Skeletal muscle cell (primary cell): Measurements from ENCODE around the gene ADIPOQ.
"Not testable (repeated sequence)": the region's sequence is repeated elsewhere in the genome, so short reads cannot be mapped to it uniquely, and the experiment has no call there.

ENCODE experiments used
- DNase-seq: peaks from one replicate; pipeline ENCODE4 v3.0.0-alpha.2; 2010; ENCODE audit warnings: low read depth
- H3K4me3 ChIP-seq: 2 replicates; pipeline ENCODE4 v1.5.1; 2011; ENCODE audit warnings: low read depth, mild to moderate bottlenecking, control low read depth, low read length, moderate library complexity

ADIPOQ gene

GRCh38 chr3:186842426-186843038 lies at the start of gene ADIPOQ:
Gene ADIPOQ (plus strand): TSS chr3:186842710. CDS start chr3:186853059, 10,349 bp downstream.
- DNase-seq = no peak
- no peak within 1 kb of the TSS for H3K4me3 ChIP-seq

GRCh38 chr3:186798239-186798874 lies 44.2 kb upstream of the ADIPOQ start:
- no peak for DNase-seq
- H3K4me3 ChIP-seq = no peak overlapping the region

GRCh38 chr3:186800285-186800684 lies 42.2 kb upstream of the ADIPOQ start:
- no peak for DNase-seq

GRCh38 chr3:186802701-186803100 lies 39.8 kb upstream of the ADIPOQ start:
- DNase-seq = no peak
- H3K4me3 ChIP-seq = no peak overlapping the region

More at GRCh38 chr3:186800285-186800684, 42.2 kb upstream of the ADIPOQ start:
- H3K4me3 ChIP-seq = no peak overlapping the region

- DNase-seq, H3K4me3 ChIP-seq: not testable (repeated sequence)
These were observed 39.1 kb upstream of the ADIPOQ start for GRCh38 chr3:186803447-186803846.

- no peak for DNase-seq
- peak within 1 kb of the TSS; percentile 75 for H3K4me3 ChIP-seq
These were observed 36.1 kb upstream of the ADIPOQ start, which contains the start of gene RFC4 for GRCh38 chr3:186806089-186807055. Gene RFC4 (minus strand): TSS chr3:186806482. CDS start chr3:186804713, 1,769 bp downstream.

- H3K4me3 ChIP-seq = peak overlapping the region; percentile 75
- DNase-seq = no peak
These were observed 35.3 kb upstream of the ADIPOQ start for GRCh38 chr3:186807231-186807630.

- no peak overlapping the region for H3K4me3 ChIP-seq
- no peak for DNase-seq
These were observed 32.0 kb upstream of the ADIPOQ start for GRCh38 chr3:186810336-186810996.

- not testable (repeated sequence) for DNase-seq, H3K4me3 ChIP-seq
These were observed 31.2 kb upstream of the ADIPOQ start for GRCh38 chr3:186811313-186811712.

- no peak overlapping the region for H3K4me3 ChIP-seq
- DNase-seq = no peak
These were observed 28.4 kb upstream of the ADIPOQ start for GRCh38 chr3:186814100-186814499.

GRCh38 chr3:186815435-186815834 lies 27.1 kb upstream of the ADIPOQ start:
- peak; percentile 60 for DNase-seq
- no peak overlapping the region for H3K4me3 ChIP-seq

GRCh38 chr3:186818516-186818915 lies 24.0 kb upstream of the ADIPOQ start:
- H3K4me3 ChIP-seq = no peak overlapping the region
- DNase-seq = no peak

GRCh38 chr3:186818956-186819355 lies 23.6 kb upstream of the ADIPOQ start:
- H3K4me3 ChIP-seq = no peak overlapping the region
- DNase-seq = no peak

- DNase-seq = peak; percentile 34
- peak overlapping the region; percentile 22 for H3K4me3 ChIP-seq
These were observed 20.8 kb upstream of the ADIPOQ start for GRCh38 chr3:186821429-186822387.

- H3K4me3 ChIP-seq, DNase-seq: not testable (repeated sequence)
These were observed 20.1 kb upstream of the ADIPOQ start for GRCh38 chr3:186822388-186822759.

- DNase-seq = no peak
These were observed 19.1 kb upstream of the ADIPOQ start for GRCh38 chr3:186823386-186823785.

GRCh38 chr3:186824430-186825139 lies 17.9 kb upstream of the ADIPOQ start:
- H3K4me3 ChIP-seq = no peak overlapping the region
- DNase-seq = no peak

More at GRCh38 chr3:186823386-186823785, 19.1 kb upstream of the ADIPOQ start:
- no peak overlapping the region for H3K4me3 ChIP-seq
